Dedifferentiated amniotic fluid mesenchymal stem cell (primary cell): ENCODE data around the gene BCR.
"Not testable (repeated sequence)": the region's sequence is repeated elsewhere in the genome, so short reads cannot be mapped to it uniquely, and the experiment has no call there.

Experiments used
- DNase-seq: peaks from one replicate; pipeline ENCODE4 v3.0.0-alpha.2; 2016; ENCODE audit errors: extremely low spot score

Gene BCR

DNA sequence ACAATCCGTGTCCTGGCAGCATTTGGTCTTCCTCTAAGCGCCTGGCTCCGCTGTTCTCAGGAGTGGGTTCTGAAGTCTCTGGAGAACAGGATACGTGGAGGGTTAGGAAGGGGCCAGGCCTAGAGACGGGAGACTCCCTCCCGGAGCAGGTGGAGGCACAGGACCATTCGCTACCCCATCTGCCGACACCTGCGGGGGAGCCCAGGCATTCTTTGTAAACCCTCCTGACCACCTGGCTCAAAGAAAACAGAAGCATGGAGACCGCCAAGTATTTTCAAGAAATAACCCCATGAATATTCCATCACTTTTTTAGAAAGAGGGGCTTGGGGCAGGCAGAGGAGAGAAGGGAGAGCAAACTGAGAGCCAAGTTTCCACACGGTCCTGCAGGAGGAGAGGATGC lies 136.3 kb downstream of the BCR start:
- DNase-seq, result not testable (repeated sequence)

DNA sequence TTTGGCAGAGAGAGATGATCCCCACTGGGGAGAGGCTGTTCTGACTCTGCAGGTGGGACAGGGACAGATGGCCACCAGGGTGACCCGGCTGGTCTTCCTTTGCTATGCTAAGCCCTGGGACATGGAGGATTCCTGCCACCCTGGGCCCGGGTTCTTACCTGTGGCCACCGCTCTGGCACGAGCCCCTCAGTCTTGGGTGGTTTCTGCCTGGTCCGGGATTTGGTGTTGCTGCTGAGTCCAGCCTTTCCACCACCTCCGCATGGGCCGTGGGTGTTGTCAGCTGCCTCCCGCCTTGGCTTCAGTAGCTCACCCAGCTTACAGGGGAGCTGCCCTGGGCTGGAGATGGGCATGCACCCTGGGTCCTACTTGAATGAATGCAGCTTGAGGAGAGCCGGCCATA lies 138.0 kb downstream of the BCR start:
- not testable (repeated sequence) for DNase-seq

DNA sequence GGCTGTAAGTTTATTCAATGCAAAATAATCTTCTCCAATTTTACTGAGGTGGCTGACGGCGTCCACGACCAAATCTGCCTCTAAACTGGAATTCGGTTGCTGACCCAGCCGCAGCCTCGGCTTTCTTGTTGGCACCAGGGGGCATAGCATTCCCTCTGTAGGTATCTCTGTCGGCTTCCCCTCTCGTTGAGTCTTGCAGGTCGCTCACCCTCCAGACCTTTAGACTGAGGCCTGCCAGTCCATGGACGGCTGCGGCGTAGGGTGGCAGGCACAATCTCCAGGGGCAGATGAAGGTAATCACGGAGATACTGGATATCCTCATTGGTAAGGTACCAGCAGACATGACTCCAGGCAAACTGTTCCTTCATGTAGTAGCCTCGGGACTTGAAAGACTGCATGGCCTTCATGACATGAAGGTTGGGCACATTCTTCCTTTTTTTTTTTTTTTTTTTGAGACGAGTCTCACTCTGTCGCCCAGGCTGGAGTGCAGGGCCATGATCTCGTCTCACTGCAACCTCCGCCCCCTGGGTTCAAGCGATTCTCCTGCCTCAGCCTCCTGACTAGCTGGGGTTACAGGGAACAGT lies 142.3 kb downstream of the BCR start:
- not testable (repeated sequence) for DNase-seq

DNA sequence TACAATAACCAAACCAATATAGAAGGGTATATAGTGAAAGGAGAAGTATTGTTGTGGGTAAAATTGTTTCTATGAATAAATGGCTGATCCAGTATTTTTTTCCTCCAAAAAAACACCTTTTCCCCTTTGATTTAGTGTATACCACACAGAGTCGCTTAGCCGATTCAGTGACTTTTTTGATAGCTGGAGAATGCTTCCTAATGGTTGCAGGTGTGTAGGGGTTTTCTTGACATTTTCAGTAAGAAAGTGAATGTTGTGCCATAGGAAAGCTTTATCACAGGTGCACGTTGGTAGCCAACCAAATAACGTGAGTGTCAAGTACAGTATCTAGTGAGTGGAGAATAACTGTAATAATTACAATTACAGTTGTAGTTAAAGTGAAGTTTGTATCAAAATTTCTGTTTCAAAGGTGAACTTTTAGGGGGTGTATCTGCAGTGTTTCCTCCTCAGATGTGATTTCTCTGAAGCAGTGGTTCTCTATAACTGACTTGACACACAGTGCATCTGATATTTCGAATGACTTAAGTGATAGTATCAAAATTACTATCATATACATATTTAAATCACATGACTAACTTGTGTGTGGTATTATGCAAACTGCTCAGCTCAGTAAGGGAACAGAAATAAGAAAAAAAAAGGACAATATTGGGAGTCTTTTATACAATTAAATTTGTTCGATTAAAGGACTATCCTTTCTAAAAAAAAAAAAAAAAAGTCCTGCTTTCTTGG lies 143.8 kb downstream of the BCR start:
- not testable (repeated sequence) for DNase-seq

DNA sequence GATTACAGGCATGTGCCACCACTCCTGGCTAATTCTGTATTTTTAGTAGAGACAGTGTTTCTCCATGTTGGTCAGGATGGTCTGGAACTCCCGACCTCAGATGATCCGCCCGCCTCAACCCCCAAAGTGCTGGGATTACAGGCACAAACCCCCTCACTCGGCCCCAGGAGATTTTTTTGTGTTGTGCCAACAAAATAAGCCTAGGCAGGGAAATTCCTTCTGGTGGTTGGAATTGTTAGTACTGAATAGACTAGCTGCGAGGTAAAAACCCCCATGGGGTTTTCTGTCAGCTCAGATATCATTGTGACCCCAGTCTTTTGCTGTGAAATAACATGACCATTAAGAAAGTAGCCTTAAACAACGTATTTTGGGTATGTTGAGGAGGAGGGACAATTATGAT lies 144.9 kb downstream of the BCR start:
- no peak for DNase-seq

DNA sequence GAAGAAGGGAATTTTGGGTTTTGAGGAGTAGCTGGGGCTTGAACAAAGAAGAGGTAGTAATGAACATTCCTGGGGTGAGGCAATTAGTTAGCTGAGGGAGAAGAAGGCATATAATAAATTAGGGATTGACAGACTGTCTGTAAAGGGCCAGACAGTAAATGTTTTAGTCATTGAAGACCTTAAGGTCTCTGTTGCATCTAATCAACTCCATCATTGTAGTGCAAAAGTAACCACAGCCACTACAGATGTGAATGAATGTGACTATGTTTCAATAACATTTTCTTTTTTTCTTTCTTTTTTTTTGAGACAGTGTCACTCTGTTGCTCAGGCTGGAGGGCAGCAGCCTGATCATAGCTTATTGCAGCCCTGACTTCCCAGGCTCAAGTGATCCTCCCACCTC lies 153.5 kb downstream of the BCR start:
- DNase-seq, result not testable (repeated sequence)

DNA sequence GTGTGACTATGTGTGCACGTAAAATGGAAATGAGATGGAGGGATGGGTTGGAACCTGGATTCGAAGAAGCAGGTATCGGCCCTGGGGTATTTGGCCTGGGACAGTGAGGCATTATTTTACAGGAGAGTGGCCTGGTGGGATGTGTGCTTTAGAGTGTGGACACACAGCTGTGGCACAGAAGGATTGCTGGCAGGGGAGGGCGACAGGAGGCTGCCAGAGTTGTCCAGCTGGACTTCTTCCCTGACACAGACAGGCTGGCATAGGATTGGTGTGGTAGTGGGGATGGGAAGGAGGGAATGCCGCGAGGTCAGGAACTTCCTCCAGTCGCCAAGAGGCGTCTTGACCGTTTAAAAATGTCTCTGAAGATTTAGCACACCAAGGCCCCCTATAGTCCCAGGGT lies 157.4 kb downstream of the BCR start:
- not testable (repeated sequence) for DNase-seq

DNA sequence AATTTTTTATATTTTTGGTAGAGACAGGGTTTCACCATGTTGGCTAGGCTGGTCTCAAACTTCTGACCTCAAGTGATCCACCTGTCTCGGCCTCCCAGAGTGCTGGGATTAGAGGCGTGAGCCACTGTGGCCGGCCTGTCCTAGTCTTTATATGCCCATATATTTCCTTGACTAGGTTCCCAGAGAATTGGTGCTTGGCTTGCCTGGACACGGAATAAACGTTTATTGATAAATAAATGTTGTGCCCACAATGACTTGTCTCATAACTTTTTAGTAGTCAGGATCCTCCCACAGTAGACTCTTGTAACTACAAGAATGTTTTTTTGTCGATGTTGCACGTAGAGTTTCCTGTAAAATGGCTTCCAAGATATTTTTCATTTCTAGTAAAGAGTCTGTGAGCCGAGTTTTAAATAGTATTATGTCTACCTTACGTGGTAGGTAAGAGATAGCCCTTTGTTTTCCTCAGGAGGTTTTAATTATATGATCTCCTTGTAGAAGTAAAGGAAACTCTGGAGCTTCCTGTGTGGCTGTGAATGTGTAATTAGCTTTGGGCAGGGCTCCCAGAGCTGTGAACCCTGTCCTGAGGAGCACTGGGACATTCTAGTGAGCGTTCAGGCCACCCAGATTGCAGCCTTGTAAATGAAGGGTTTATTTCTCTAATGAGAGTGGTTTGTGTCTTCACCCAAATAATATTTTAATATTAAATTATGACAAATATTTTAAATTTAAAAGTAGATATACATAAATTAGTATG lies 161.8 kb downstream of the BCR start:
- not testable (repeated sequence) for DNase-seq

DNA sequence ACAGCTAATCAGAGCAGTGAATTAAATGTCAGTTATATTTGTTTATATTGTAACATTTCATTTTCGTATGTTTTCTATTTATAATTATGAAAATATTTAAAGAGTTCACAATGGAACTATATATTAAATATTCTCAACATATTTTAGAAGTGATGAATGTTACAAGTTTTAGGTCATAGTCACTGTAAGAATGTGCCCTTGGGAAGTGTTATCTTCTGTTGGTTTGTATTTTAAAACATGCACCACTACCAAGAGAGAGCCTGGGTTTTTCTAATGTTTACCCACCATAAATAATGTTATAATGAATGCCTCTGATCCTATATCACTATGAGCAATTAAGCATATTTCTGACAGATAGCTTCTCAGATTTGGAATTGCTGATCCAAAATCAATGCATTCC lies 171.0 kb downstream of the BCR start:
- no peak for DNase-seq

DNA sequence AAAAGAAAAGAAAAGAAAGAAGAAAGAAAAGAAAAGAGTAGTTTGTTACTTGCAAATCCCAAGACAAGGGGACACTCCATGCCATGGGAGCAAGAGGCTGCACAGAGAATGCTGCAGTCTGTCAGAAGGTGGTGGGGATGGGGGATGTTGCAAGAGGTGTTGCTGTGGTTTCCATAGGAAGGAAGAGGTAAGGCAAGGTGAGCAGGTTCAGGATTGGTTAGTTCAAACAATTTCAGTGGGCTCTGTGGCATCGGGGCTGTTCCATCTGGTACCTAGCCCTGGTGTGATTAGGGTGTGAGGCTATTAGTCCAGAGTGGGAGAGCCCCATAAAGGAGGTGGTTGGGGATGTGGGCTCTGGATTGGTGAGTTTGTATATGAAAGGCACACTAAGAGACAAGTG lies 172.7 kb downstream of the BCR start:
- DNase-seq, result no peak

DNA sequence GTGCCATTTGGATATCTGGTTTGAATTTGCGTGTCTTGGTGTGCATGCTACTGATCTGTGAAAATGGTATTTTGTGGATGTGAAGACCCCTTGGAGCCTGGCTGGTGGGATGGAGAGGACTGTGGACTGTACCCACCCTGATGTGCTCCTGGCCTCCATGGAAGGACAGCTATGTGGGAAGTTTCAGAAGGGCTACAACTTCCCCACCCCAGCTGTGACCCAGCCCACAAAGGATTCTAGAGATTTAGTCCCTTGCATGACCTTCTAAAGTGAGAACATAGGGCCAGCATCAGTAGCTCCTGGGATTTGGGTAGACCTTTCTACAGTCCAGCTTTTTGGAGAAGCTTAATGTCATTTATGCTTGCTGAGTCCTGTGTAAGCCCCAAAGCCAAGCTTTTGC lies 173.4 kb downstream of the BCR start:
- no peak for DNase-seq

DNA sequence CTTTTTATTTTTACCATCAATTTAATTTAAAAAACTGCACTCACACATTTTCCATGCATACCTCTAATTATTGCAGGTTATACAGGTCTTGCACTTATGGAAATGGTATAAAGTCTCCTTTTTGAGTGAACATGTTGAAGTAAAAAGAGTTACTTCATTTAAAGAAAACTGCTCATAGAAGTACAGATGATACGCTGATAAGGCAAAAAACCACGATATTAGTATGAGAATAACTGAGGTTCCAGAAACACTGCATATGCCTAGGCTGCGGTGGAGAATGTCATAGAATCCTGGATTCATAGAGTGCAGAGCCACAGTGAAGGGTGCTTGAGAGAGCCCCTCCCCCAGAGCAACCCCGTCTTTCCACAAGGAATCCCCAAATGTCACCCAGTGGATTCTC lies 175.8 kb downstream of the BCR start:
- DNase-seq, result no peak

DNA sequence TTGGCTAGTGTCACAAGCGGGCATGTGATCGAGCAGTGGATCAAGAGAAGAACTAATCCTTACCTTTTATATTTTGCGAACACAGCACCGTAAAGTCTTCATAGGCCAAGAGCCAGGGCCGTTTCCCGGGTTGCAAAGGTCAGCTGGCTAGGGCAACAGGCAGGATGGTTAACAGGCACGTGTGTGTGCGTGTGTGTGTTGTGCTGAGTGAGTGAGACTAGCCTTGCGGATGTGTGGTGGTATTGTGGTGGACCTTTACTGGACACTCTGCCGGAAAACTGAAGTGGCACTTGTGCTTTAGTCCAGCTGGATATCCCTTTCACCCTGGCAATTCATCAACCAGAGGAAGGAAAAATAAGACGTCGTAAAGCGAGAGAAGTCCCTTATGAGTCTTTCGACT lies 176.7 kb downstream of the BCR start:
- DNase-seq, result no peak

DNA sequence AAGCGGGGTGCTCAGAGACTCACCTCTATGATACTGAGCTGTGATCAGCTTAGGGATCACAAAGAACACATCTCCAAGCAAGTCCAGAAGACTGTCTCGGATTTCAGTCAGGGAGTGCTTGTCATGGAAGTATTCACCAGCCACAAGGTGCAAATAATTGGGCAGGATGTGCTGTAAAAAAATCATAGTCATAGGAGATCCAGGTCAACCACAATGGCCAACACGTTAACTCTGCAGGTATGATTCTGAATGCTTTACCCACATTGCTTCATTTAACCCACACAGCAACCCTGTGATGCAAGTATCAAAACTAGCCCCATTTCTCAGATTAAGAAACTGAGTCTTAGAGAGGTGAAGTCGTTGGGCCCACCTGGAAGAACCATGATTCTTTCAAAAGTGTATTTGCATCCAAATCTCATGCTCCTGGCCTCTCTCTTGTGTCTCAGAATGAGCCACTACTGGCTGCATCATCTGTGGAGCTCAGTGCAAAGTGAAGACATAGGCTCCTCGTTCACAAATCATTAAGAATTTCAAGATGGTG lies 179.3 kb downstream of the BCR start:
- no peak for DNase-seq

DNA sequence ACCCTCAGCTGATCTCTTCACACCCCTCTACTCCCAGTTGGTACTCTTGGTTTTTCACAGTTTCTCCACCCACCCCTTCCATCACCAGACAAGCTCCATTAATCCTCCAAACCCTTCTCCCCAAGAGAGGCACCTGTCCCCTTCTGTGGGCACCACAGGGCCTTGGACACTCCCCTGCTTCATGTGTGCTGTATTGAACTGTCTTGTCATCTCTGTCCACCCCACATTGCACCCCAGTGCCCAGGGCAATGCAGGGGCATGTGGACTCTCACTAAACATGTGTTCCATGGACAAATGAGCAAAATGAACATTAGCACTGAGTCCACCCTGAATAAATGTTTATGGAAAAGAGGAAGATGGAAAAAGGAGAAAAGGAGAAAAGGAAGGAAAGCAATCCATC lies 181.4 kb downstream of the BCR start:
- no peak for DNase-seq

DNA sequence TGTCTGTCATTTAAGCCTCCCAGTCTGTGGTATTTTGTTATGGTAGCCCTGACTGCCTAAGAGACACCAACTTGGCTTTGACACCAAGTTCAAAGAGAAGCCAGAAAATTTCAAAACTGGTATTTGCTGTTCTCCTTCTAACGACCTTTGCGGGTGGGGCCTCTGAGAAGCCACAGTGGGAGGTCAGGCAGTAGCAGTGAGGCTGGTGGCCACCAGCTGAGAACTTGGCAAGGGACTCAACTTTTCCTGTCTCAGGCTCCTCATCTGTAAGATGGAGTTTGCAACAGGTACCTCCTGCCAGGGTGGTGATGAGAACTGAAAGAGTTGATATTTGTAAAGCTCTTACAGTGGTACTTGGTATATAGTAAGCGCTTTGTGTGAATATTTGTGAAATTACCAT lies 183.4 kb downstream of the BCR start:
- DNase-seq, result no peak

DNA sequence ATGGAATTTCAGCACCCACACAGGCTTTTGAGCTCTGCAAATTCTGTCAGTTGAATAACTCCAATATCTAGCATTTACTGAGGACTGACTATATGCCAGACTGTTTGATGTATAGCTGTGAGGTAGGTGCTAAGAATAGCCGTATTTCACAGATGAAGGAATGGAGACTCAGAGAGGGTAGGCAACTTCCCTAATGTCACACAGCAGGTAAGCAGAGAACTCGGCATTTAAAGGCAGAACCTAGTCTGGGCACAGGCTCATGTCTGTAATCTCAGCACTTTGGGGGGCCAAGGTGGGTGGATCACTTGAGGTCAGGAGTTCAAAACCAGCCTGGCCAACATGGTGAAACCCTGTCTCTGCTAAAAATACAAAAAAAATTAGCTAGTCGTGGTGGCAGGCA lies 184.1 kb downstream of the BCR start:
- no peak for DNase-seq

DNA sequence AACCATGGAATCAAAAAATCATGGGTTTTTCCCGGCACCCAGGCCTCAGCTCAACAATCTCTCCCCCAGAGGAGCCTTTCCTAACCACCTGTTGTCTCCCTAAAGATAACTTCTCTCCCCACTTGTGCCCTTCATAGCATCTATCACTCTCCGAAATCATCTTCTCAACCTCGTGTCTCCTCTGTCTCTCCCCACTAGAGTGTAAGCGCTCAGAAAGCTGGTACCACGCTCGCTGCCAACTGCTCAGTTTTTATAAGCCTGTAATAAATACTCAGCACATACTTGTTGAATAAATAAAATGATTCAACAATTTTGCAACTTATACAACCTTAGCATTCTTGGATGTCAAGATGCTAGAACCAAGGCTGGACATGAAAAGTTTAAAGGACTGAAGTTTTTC lies 185.2 kb downstream of the BCR start:
- no peak for DNase-seq

DNA sequence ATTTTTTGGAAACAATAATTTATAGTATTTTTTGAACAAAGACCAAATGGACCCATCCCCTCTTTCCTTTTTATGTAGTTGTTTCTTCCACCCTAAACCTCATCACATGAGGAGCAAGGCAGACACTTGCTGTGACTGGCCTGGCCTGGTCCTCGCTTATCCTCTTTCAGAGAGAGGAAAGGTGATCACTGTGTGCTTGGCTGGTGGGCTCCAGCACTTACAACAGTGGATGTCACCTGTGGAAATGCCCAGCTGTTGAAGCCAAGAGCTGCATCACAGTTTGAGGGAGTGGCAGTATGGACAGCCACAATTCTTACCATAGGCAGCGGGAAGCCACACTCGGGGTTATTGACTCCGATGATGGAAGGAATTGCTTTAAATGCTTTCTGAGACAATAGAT lies 185.7 kb downstream of the BCR start:
- no peak for DNase-seq

DNA sequence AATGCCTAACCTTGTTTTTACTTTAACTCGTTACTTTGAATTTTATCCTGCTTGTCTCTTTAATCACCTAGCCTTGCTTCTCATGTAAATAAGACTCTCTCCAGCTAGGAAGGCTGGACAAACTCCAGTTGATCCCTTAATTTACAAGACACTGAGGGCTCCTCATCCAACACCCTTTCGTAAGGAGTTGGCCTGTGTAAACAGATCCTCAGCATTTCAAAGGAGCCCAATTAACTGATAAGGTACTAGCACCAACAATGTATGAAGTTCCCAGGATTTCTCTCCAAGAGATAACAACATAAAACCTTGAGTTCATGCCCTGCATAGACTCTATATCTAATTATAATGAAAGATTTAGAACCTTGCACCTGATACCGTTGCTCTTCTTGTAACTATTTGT lies 186.9 kb downstream of the BCR start:
- not testable (repeated sequence) for DNase-seq
